GM12878 (cell line): Measurements from ENCODE around the gene NCF4. TPM values are rescaled to one million over a fixed set of nuclear protein-coding genes. Genes with fewer than 3 reads are reported as not detected.
A peak's percentile ranks its signal among the peaks of the same experiment; 100 is the strongest.

Source experiments
- ATAC-seq: fragments of 200-7000 bp; cut with Tn5 transposase; 3 replicates; pipeline ENCODE4 v1.9.1; 2020; ENCODE audit warnings: mild to moderate bottlenecking, moderate library complexity
- BruUV-seq: library from RNA; stranded (reverse); fragments of 400-500 nt; replicated peaks from 2 replicates; lab custom pipeline; 2021; lab: Mats Ljungman, UMichigan
- CTCF ChIA-PET: fragments of 300-600 bp; sonication (Branson Sonifier 250); formaldehyde crosslinking; extraction: SDS; loops from one replicate; lab custom pipeline; 2021; ENCODE audit warnings: inconsistent platforms; lab: Yijun Ruan, JAX
- POLR2A ChIA-PET: fragments of 350-600 bp; formaldehyde crosslinking; extraction: SDS; loops from one replicate; lab custom pipeline; 2021; ENCODE audit warnings: inconsistent platforms; lab: Charles Lee
- RAD21 ChIA-PET: fragments of 300-600 bp; sonication (Branson Sonifier 250); formaldehyde crosslinking; loops from one replicate; lab custom pipeline; 2023; ENCODE audit warnings: antibody characterized with exemption; ENCODE audit not compliant: unreplicated experiment; lab: Charles Lee
- SMC1A ChIA-PET: fragments of 300-600 bp; sonication (Branson Sonifier 250); formaldehyde crosslinking; loops from one replicate; lab custom pipeline; 2023; ENCODE audit not compliant: unreplicated experiment, uncharacterized antibody; lab: Charles Lee
- DNase-seq: peaks from one replicate; pipeline ENCODE4 v3.0.0-alpha.2; 2011; ENCODE audit warnings: low read depth, low spot score
- FAIRE-seq: peaks from 3 replicates; lab custom pipeline; 2011; peaks lifted over from hg19 to GRCh38; lab: Jason Lieb, UNC
- H2AFZ ChIP-seq: 2 replicates; pipeline ENCODE4 v1.6.0; 2011; ENCODE audit warnings: low read depth, low read length, control low read depth; ENCODE audit not compliant: control insufficient read depth
- H3K27ac ChIP-seq: 2 replicates; pipeline ENCODE4 v1.5.1; 2011; ENCODE audit warnings: control low read depth; ENCODE audit not compliant: control insufficient read depth, insufficient read depth
- H3K27me3 ChIP-seq, 2 experiments: replicated peaks in 1 of 2; 2 replicates each; pipeline versions ENCODE4 v1.6.0 to v1.6.1; 2011; ENCODE audit warnings: low read length in 1 of 2; ENCODE audit not compliant: control insufficient read depth in 2 of 2, insufficient read depth in 2 of 2
- H3K36me3 ChIP-seq, 2 experiments: 2 replicates each; pipeline ENCODE4 v1.5.1; 2011; ENCODE audit warnings: low read length in 1 of 2; ENCODE audit not compliant: control insufficient read depth in 2 of 2, insufficient read depth in 2 of 2
- H3K4me1 ChIP-seq: 2 replicates; pipeline ENCODE4 v1.6.1; 2011; ENCODE audit warnings: mild to moderate bottlenecking, low read length, moderate library complexity, mixed read lengths; ENCODE audit not compliant: control insufficient read depth, insufficient read depth
- H3K4me2 ChIP-seq: 2 replicates; pipeline ENCODE4 v1.6.0; 2011; ENCODE audit warnings: control low read depth; ENCODE audit not compliant: control insufficient read depth, insufficient read depth
- H3K4me3 ChIP-seq: fragments of 200-600 bp; sonication (generic); 2 replicates; pipeline ENCODE4 v1.5.1; 2016
- H3K79me2 ChIP-seq: 2 replicates; pipeline ENCODE4 v1.6.0; 2011; ENCODE audit warnings: low read length; ENCODE audit not compliant: control insufficient read depth, insufficient read depth
- H3K9ac ChIP-seq: 2 replicates; pipeline ENCODE4 v1.8.0; 2011; ENCODE audit warnings: low read length, control low read depth, mixed read lengths; ENCODE audit not compliant: control insufficient read depth, insufficient read depth
- H3K9me3 ChIP-seq: replicated peaks from 3 replicates; pipeline ENCODE4 v1.5.1; 2011; ENCODE audit warnings: mild to moderate bottlenecking, low read length; ENCODE audit not compliant: control insufficient read depth, insufficient read depth
- H4K20me1 ChIP-seq: 2 replicates; pipeline ENCODE4 v1.6.0; 2011; ENCODE audit not compliant: control insufficient read depth, insufficient read depth
- BCL11A ChIP-seq: IDR thresholded peaks from 2 replicates; pipeline ENCODE4 v1.6.1; 2011; ENCODE audit warnings: low read depth, low read length
- BMI1 ChIP-seq: fragments of 450-650 bp; IDR thresholded peaks from 2 replicates; pipeline ENCODE4 v1.6.1; 2016; ENCODE audit warnings: mild to moderate bottlenecking, moderate library complexity, borderline replicate concordance
- CHD4 ChIP-seq: fragments of 200-600 bp; sonication (generic); IDR thresholded peaks from 2 replicates; pipeline ENCODE4 v1.6.1; 2016; ENCODE audit warnings: mild to moderate bottlenecking
- EGR1 ChIP-seq, 2 experiments: IDR thresholded peaks; 1 replicate in 1 of 2; 2 replicates in 1 of 2; pipeline ENCODE4 v1.6.1; 2011 to 2012; ENCODE audit warnings: low read depth in 2 of 2, low read length in 2 of 2, borderline replicate concordance in 1 of 2, mild to moderate bottlenecking in 1 of 2, moderate library complexity in 1 of 2
- MAX ChIP-seq: IDR thresholded peaks from 2 replicates; pipeline ENCODE4 v1.6.1; 2012; ENCODE audit warnings: low read depth, low read length, improper control_type of control experiment
- RELA ChIP-seq: fragments of 450-650 bp; IDR thresholded peaks from 2 replicates; pipeline ENCODE4 v1.8.0; 2014; ENCODE audit warnings: borderline replicate concordance; ENCODE audit not compliant: partially characterized antibody
- SP1 ChIP-seq: IDR thresholded peaks from one replicate; pipeline ENCODE4 v1.6.1; 2011; ENCODE audit warnings: low read depth, low read length
- SUPT20H ChIP-seq: IDR thresholded peaks from 2 replicates; pipeline ENCODE4 v1.6.1; 2011; ENCODE audit warnings: low read depth, mild to moderate bottlenecking, low read length, moderate library complexity, borderline replicate concordance; ENCODE audit not compliant: control insufficient read depth
- YY1 ChIP-seq: IDR thresholded peaks from 2 replicates; pipeline ENCODE4 v1.6.1; 2011; ENCODE audit warnings: low read depth, mild to moderate bottlenecking, low read length
- WGBS: methylation state at CpG from one replicate; pipeline ENCODE4 v1.1.6; 2016; ENCODE audit warnings: low lambda C conversion rate; ENCODE audit not compliant: insufficient replicate concordance, insufficient coverage; ENCODE audit errors: missing lambda C conversion rate; 5-methylcytosine and 5-hydroxymethylcytosine counted together
- in situ Hi-C: fragments of 300-500 bp; cut with MboI; formaldehyde crosslinking; loops from 9 replicates; pipeline ENCODE4 v1.14.3; 2018; ENCODE audit warnings: mixed read lengths
- intact Hi-C: fragments of 100-400 bp; cut with micrococcal nuclease; formaldehyde crosslinking; loops from one replicate; pipeline ENCODE4 v1.14.2; 2022; ENCODE audit not compliant: unreplicated experiment
- polyA plus RNA-seq, 11 experiments: library from polyadenylated mRNA; depleted of rRNA in 4 of 11; unstranded in 6 of 11; stranded (reverse) in 5 of 11; fragments of >200 nt; fragmentation: Nextera tagmentation in 4 of 11; fragmentation: Illumina TruSeq in 1 of 11; extraction: Ambion mirVana in 4 of 11; extraction: Trizol in 1 of 11; gene quantifications; 1 replicate in 1 of 11; 2 replicates in 10 of 11; pipeline versions ENCODE4 v1.2.1 to v1.2.3, GENCODE V29; 2011 to 2016; ENCODE audit warnings: inconsistent platforms in 2 of 11, missing spikeins in 2 of 11, low read depth in 1 of 11
- total RNA-seq, 4 experiments: library from RNA; depleted of rRNA in 3 of 4; stranded (reverse); fragments of >200 nt in 3 of 4; fragmentation: Illumina TruSeq in 1 of 4; extraction: Trizol in 1 of 4; gene quantifications; 2 replicates each; pipeline versions ENCODE4 v1.2.1 to v1.2.3, GENCODE V29; 2013 to 2021
- TF ChIP-seq, protein P1 (sequence below): IDR thresholded peaks from 2 replicates; pipeline ENCODE4 v1.6.1; 2012; ENCODE audit warnings: mild to moderate bottlenecking, low read depth, low read length

The NCF4 gene
- total and polyA plus RNA-seq, 10 of the 15 experiments (the other 5 are each of a cell fraction or from before 2014, with no cell fraction given) = 22.9 to 136 (median 72.5) TPM

DNA sequence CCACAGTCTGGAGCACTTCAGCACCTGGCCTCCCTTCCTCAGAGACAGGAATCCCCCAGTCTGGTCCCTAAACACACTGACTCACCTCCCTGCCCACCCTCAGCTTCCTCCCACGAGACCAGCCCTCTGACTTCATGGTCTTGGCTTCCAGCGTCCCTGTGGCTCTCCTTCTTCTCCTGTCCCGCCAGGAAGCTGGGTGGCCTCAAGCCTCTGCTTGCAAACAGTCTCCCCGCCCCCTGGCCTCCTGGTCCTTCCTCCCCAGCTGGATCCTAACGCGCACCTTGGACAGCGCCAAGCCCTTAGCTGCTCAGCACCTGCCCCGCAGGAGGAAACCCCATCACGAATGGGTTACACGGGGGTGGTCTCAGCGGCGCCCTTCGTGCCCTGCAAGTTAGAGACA, 4.5 kb downstream of the NCF4 start:
- Histone ChIP-seq H3K4me1 (peaks cover 39% of the 10 kb centered on the region), H3K4me2 (no peak overlapping the region), H3K36me3 (peaks cover 9 to 12% of the 10 kb centered on the region in 2 experiments; a peak in 3 of 4 replicates), H3K79me2 (peaks cover 11% of the 10 kb centered on the region), H2AFZ (no peak overlapping the region), H3K27me3 (no peaks in the 10 kb centered on the region), H3K9me3 (no peaks in the 10 kb centered on the region), H3K27ac (no peak overlapping the region), H4K20me1 (no peaks in the 10 kb centered on the region), H3K9ac (no peak overlapping the region), H3K4me3 (no peak overlapping the region)
- in situ Hi-C loops (no loop called here), intact Hi-C loops (no loop called here)
- no peak for ATAC-seq
- TF ChIP-seq, protein P1, sequence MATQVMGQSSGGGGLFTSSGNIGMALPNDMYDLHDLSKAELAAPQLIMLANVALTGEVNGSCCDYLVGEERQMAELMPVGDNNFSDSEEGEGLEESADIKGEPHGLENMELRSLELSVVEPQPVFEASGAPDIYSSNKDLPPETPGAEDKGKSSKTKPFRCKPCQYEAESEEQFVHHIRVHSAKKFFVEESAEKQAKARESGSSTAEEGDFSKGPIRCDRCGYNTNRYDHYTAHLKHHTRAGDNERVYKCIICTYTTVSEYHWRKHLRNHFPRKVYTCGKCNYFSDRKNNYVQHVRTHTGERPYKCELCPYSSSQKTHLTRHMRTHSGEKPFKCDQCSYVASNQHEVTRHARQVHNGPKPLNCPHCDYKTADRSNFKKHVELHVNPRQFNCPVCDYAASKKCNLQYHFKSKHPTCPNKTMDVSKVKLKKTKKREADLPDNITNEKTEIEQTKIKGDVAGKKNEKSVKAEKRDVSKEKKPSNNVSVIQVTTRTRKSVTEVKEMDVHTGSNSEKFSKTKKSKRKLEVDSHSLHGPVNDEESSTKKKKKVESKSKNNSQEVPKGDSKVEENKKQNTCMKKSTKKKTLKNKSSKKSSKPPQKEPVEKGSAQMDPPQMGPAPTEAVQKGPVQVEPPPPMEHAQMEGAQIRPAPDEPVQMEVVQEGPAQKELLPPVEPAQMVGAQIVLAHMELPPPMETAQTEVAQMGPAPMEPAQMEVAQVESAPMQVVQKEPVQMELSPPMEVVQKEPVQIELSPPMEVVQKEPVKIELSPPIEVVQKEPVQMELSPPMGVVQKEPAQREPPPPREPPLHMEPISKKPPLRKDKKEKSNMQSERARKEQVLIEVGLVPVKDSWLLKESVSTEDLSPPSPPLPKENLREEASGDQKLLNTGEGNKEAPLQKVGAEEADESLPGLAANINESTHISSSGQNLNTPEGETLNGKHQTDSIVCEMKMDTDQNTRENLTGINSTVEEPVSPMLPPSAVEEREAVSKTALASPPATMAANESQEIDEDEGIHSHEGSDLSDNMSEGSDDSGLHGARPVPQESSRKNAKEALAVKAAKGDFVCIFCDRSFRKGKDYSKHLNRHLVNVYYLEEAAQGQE = peak; percentile 82
- TF ChIP-seq CHD4 = no peak
- RAD21 ChIA-PET = no interaction called here
- 22% methylated on average over 10 of the region's 13 CpGs for WGBS
- no peak for FAIRE-seq
- CTCF ChIA-PET = interaction anchor here (0.8 to 1.4 kb wide), 2 partner anchors 9 to 78 kb away, joined by 3 to 8 read pairs; no protein-coding TSS in a partner anchor
- POLR2A ChIA-PET = interaction anchor here (0.5 kb wide), 1 partner anchor 20 kb away, joined by 4 read pairs; no protein-coding TSS in a partner anchor
- no TSS peak for BruUV-seq
- DNase-seq = no peak
- SMC1A ChIA-PET = interaction anchor here (0.9 kb wide), 2 partner anchors 8 to 47 kb away, joined by 3 read pairs; no protein-coding TSS in a partner anchor

DNA sequence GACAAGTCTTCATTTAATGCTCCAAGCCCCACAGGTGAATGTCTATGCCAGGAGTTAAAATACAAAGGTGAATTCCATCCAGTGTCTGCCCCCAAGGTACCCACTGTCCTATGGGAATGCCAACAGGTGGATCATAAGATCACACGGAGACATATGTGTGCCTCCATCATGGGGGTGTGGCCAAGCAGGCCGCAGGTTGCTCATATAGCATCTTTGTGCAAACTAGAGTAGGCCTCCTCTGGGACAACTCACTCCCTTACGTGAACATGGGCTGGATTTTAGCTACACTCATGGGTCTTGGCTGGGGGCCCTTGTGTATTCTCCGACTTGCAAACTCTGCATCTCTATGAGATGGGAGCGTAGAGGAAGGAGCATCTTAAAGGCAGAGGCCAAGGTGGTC, 6.9 kb downstream of the NCF4 start:
- Histone ChIP-seq H3K9me3 (no peaks in the 10 kb centered on the region), H3K36me3 (peaks cover 9 to 27% of the 10 kb centered on the region in 2 experiments; a peak in 3 of 4 replicates), H3K4me3 (no peak overlapping the region), H4K20me1 (no peaks in the 10 kb centered on the region), H3K27ac (no peak overlapping the region), H3K9ac (no peak overlapping the region), H3K4me1 (peaks cover 16% of the 10 kb centered on the region), H3K4me2 (no peak overlapping the region), H3K79me2 (peaks cover 8% of the 10 kb centered on the region), H3K27me3 (no peaks in the 10 kb centered on the region), H2AFZ (no peak overlapping the region)
- SMC1A ChIA-PET = no interaction called here
- 87% methylated on average over 5 of the region's 5 CpGs for WGBS
- in situ Hi-C loops (no loop called here), intact Hi-C loops (no loop called here)
- ATAC-seq (no peak), DNase-seq (no peak), FAIRE-seq (no peak)
- RAD21 ChIA-PET = interaction anchor here (1.3 kb wide), 1 partner anchor 24 kb away, joined by 4 read pairs; no protein-coding TSS in a partner anchor
- POLR2A ChIA-PET = no interaction called here
- CTCF ChIA-PET = no interaction called here
- BruUV-seq = no TSS peak
- TF ChIP-seq SUPT20H (no peak), SP1 (no peak), MAX (no peak), BCL11A (no peak), EGR1 (IDR thresholded peaks at IDR 0.05; ENCODE audit: borderline replicate concordance in 1 of 2, low read depth in 2 of 2, low read length in 2 of 2) (no peak), RELA (no peak), YY1 (no peak), BMI1 (no peak)
